ENCODE data around the gene HMBS. TPM values are rescaled to one million over a fixed set of nuclear protein-coding genes. Genes with fewer than 3 reads are reported as not detected.

Gene HMBS
- total and polyA plus RNA-seq, 8 donors: 3.8 to 25.0 (median 15.9) TPM; not detected in 1

DNA sequence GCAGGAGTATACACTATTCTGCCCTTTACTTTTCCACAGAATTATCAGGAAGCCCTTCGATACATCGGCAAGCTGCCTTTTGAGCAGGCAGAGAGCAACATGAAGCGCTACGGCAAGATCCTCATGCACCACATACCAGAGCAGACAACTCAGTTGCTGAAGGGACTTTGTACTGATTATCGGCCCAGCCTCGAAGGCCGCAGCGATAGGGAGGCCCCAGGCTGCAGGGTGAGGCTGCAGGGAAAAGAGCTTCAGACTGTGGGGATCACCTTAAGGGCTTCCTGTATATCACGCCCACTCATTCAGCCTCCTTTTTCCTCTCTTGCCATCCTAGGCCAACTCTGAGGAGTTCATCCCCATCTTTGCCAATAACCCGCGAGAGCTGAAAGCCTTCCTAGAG is 6.8 kb upstream of the HMBS start:
- 92 to 96% (median 95%) methylated on average over 11 of the region's 11 CpGs for WGBS, 5 donors
- intact Hi-C loops (cut with DNase I; ENCODE audit: low total_unique reads): no loop called here
- H3K27me3 ChIP-seq: no peaks in the 10 kb centered on the region
- H3K27ac ChIP-seq: no peak overlapping the region
- H3K36me3 ChIP-seq: peaks cover 92 to 100% (median 99%) of the 10 kb centered on the region in 4 donors
- TF ChIP-seq EP300 (IDR thresholded peaks at IDR 0.05): no peak
- TF ChIP-seq, protein P1, sequence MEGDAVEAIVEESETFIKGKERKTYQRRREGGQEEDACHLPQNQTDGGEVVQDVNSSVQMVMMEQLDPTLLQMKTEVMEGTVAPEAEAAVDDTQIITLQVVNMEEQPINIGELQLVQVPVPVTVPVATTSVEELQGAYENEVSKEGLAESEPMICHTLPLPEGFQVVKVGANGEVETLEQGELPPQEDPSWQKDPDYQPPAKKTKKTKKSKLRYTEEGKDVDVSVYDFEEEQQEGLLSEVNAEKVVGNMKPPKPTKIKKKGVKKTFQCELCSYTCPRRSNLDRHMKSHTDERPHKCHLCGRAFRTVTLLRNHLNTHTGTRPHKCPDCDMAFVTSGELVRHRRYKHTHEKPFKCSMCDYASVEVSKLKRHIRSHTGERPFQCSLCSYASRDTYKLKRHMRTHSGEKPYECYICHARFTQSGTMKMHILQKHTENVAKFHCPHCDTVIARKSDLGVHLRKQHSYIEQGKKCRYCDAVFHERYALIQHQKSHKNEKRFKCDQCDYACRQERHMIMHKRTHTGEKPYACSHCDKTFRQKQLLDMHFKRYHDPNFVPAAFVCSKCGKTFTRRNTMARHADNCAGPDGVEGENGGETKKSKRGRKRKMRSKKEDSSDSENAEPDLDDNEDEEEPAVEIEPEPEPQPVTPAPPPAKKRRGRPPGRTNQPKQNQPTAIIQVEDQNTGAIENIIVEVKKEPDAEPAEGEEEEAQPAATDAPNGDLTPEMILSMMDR (IDR thresholded peaks at IDR 0.05): no peak
- TF ChIP-seq POLR2A (IDR thresholded peaks at IDR 0.05): no peak
- no peak for TF ChIP-seq POLR2AphosphoS5 (IDR thresholded peaks at IDR 0.05)
- H3K4me1 ChIP-seq: peaks cover 0 to 13% (median 0%) of the 10 kb centered on the region in 4 donors
- no peak overlapping the region for H3K4me3 ChIP-seq
- H3K9me3 ChIP-seq: no peaks in the 10 kb centered on the region
- no peak for DNase-seq

DNA sequence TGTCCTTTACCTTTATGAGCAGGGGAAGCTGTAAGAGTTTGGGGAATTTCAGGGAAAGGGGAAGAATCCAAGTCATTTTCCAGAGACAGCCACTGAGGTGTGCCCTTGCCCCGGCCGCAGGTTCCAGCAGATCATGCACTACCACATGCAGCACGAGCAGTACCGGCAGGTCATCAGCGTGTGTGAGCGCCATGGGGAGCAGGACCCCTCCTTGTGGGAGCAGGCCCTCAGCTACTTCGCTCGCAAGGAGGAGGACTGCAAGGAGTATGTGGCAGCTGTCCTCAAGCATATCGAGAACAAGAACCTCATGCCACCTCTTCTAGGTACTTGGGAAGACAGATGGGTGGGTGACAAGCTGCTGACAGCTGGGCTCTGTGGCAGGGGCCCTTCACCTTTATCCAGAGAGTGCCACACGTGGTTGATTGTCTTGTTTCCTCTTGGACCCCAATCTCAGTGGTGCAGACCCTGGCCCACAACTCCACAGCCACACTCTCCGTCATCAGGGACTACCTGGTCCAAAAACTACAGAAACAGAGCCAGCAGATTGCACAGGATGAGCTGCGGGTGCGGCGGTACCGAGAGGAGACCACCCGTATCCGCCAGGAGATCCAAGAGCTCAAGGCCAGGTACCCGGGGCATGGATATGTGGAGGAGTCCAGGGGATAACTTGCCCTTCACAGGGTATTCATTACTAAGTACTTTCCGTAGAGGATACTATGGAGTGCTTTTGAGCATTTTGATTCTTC is 5.8 kb upstream of the HMBS start:
- no peak overlapping the region for H3K4me3 ChIP-seq
- TF ChIP-seq POLR2AphosphoS5 (IDR thresholded peaks at IDR 0.05) (no peak), EP300 (IDR thresholded peaks at IDR 0.05) (no peak), POLR2A (IDR thresholded peaks at IDR 0.05) (no peak)
- TF ChIP-seq, protein P1 (IDR thresholded peaks at IDR 0.05): no peak
- no peak for DNase-seq
- H3K27ac ChIP-seq: no peak overlapping the region
- no peaks in the 10 kb centered on the region for H3K9me3 ChIP-seq
- H3K36me3 ChIP-seq: peaks cover 82 to 90% (median 89%) of the 10 kb centered on the region in 4 donors
- 92 to 95% (median 94%) methylated on average over 15 to 19 of the region's 19 CpGs for WGBS, 5 donors
- peaks cover 0 to 13% (median 0%) of the 10 kb centered on the region in 4 donors for H3K4me1 ChIP-seq
- H3K27me3 ChIP-seq: no peaks in the 10 kb centered on the region
- intact Hi-C loops (cut with DNase I; ENCODE audit: low total_unique reads): no loop called here

DNA sequence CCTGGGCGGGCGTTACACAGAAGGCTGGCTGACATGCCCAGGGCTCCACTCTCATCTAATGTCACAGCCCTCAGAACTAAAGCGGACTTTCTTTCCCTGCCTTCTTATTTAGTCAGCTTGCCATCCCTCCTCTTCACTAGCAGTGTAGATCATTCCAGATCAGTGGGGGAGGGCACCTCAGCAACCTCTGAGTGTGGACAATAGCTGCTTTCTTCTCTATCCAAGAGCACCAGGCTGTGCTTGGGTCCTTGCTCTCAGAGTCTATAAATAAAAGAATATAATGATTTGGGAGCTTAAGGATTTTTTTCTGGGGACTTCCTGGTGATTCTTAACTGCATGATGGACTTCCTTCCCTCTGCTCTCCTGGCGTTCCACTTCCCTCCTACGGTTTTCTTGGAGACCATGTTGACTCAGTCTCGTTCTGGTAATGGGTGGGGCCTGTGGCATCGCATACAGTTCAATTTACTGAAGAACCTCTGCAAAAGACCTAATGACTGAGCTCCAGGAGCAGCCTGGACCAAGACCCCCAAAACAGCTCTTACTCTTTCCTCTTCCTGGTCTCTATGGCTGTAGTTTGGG is 2.9 kb upstream of the HMBS start:
- Histone ChIP-seq H3K9me3 (no peaks in the 10 kb centered on the region), H3K27ac (peak overlapping the region in 2 of 5 donors; percentile 4 to 11), H3K36me3 (peaks cover 56 to 61% (median 60%) of the 10 kb centered on the region in 4 donors), H3K4me3 (no peak overlapping the region), H3K4me1 (peaks cover 9 to 36% (median 16%) of the 10 kb centered on the region in 4 donors), H3K27me3 (no peaks in the 10 kb centered on the region)
- intact Hi-C loops (cut with DNase I; ENCODE audit: low total_unique reads): no loop called here
- no peak for DNase-seq
- TF ChIP-seq, protein P1 (IDR thresholded peaks at IDR 0.05): no peak
- TF ChIP-seq EP300 (IDR thresholded peaks at IDR 0.05) (no peak), POLR2A (IDR thresholded peaks at IDR 0.05) (no peak), POLR2AphosphoS5 (IDR thresholded peaks at IDR 0.05) (no peak)
- 52 to 67% (median 61%) methylated on average over 7 of the region's 7 CpGs for whole genome bisulfite sequencing, 5 donors

DNA sequence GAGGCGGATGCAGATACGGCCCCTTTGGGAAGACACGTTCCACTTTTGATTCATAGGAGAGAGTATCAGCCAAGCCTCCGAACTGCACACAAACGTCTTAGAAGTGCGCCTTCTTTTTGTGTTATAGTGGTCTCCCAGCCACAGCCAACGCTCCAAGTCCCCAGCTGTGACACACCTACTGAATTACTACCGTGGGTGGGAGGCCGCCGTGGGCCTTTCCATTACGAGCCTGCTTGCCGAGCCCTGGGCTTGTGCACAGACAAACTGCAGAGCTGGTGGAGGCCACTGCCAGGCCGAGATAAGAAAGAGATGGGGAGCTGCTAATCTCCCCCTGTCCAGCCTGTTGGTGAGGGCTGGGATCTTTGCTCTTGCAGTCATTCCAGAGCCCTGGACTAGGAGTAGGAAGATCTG is 761 bp downstream of the HMBS start:
- H3K9me3 ChIP-seq: no peaks in the 10 kb centered on the region
- TF ChIP-seq EP300 (IDR thresholded peaks at IDR 0.05) (no peak), POLR2A (IDR thresholded peaks at IDR 0.05) (no peak), POLR2AphosphoS5 (IDR thresholded peaks at IDR 0.05) (no peak)
- TF ChIP-seq, protein P1 (IDR thresholded peaks at IDR 0.05): no peak
- peaks cover 19 to 24% (median 23%) of the 10 kb centered on the region in 4 donors for H3K36me3 ChIP-seq
- peaks cover 9 to 36% (median 20%) of the 10 kb centered on the region in 4 donors for H3K4me1 ChIP-seq
- H3K27ac ChIP-seq: peak overlapping the region; percentile 21 to 97 (median 91)
- 0 to 2% (median 1%) methylated on average over 12 to 13 of the region's 13 CpGs for WGBS, 5 donors
- intact Hi-C loops (cut with DNase I; ENCODE audit: low total_unique reads): no loop called here
- peak overlapping the region; percentile 53 to 73 (median 68) for H3K4me3 ChIP-seq
- no peaks in the 10 kb centered on the region for H3K27me3 ChIP-seq
- no peak for DNase-seq
